Endodermal cell (in vitro differentiated cells): ENCODE data around the gene GRID1. TPM values are rescaled to one million over a fixed set of nuclear protein-coding genes. Genes with fewer than 3 reads are reported as not detected.

Experiments used
- DNase-seq: peaks from one replicate; pipeline ENCODE4 v3.0.0-alpha.2; 2017
- H3K27ac ChIP-seq: 2 replicates; pipeline ENCODE4 v1.5.1; 2013; ENCODE audit warnings: mild to moderate bottlenecking, low read depth, low read length, moderate library complexity
- H3K27me3 ChIP-seq: 2 replicates; pipeline ENCODE4 v1.6.1; 2013; ENCODE audit warnings: mild to moderate bottlenecking, low read length, moderate library complexity; ENCODE audit not compliant: insufficient read depth, control insufficient read depth, poor library complexity, severe bottlenecking
- H3K36me3 ChIP-seq: 2 replicates; pipeline ENCODE4 v1.7.0; 2013; ENCODE audit warnings: mild to moderate bottlenecking, low read length, moderate library complexity; ENCODE audit not compliant: control insufficient read depth, insufficient read depth
- H3K4me1 ChIP-seq: one replicate; pipeline ENCODE4 v1.7.0; 2013; ENCODE audit warnings: low read length; ENCODE audit not compliant: control insufficient read depth, insufficient read depth
- H3K4me3 ChIP-seq: 2 replicates; pipeline ENCODE4 v1.5.1; 2013; ENCODE audit warnings: mild to moderate bottlenecking, low read length, moderate library complexity
- H3K9ac ChIP-seq: 2 replicates; pipeline ENCODE4 v1.6.1; 2013; ENCODE audit warnings: mild to moderate bottlenecking, low read length, moderate library complexity; ENCODE audit not compliant: poor library complexity, severe bottlenecking; ENCODE audit errors: extremely low read depth
- H3K9me3 ChIP-seq: 2 replicates; pipeline ENCODE4 v1.6.1; 2013; ENCODE audit warnings: mild to moderate bottlenecking, low read length, moderate library complexity; ENCODE audit not compliant: control insufficient read depth
- H3K27ac Mint-ChIP-seq: 2 replicates; pipeline ENCODE4 v1.8.0; 2020; ENCODE audit warnings: mixed read lengths
- H3K27me3 Mint-ChIP-seq: 2 replicates; pipeline ENCODE4 v1.8.0; 2021; ENCODE audit warnings: mild to moderate bottlenecking, mixed read lengths; ENCODE audit not compliant: insufficient read depth
- H3K36me3 Mint-ChIP-seq: 2 replicates; pipeline ENCODE4 v1.8.0; 2020; ENCODE audit warnings: low read depth, mixed read lengths
- H3K4me1 Mint-ChIP-seq: 2 replicates; pipeline ENCODE4 v1.8.0; 2020; ENCODE audit warnings: mixed read lengths
- H3K4me3 Mint-ChIP-seq: 2 replicates; pipeline ENCODE4 v1.8.0; 2020; ENCODE audit warnings: mild to moderate bottlenecking, moderate library complexity, mixed read lengths
- H3K9me3 Mint-ChIP-seq: 2 replicates; pipeline ENCODE4 v1.8.0; 2020; ENCODE audit warnings: mild to moderate bottlenecking, mixed read lengths
- CTCF ChIP-seq: fragments of 200-600 bp; sonication (generic); conservative IDR thresholded peaks from 2 replicates; pipeline ENCODE4 v1.5.0; 2021; ENCODE audit warnings: antibody characterized with exemption, mild to moderate bottlenecking
- WGBS, 2 experiments: methylation state at CpG; one replicate each; pipeline versions ENCODE4 v1.1.5 to v1.1.7; 2013; ENCODE audit warnings: missing lambda C conversion rate in 2 of 2, mixed read lengths in 1 of 2; ENCODE audit not compliant: insufficient coverage in 1 of 2, insufficient read length in 1 of 2; 5-methylcytosine and 5-hydroxymethylcytosine counted together
- total RNA-seq, 2 donors: library from RNA; stranded (reverse); fragmentation: NEBNext Ultra II Directional in 1 of 2; extraction: Animal tissue kit (Norgen Biotek cat#: 25700) in 1 of 2; gene quantifications; 2 replicates in 1 of 2; 3 replicates in 1 of 2; pipeline ENCODE4 v1.2.1, GENCODE V29; 2021

The GRID1 gene
- total RNA-seq, 2 donors from 2014 or later = 0.13 to 0.53 TPM

- Histone ChIP-seq H3K36me3 (no peaks in the 10 kb centered on the region), H3K27me3 (no peaks in the 10 kb centered on the region), H3K27ac (no peak overlapping the region), H3K4me1 (no peaks in the 10 kb centered on the region), H3K9me3 (no peaks in the 10 kb centered on the region), H3K4me3 (no peak overlapping the region), H3K9ac (no peak overlapping the region)
- 98% methylated on average over 8 to 9 of the region's 9 CpGs for WGBS, 2 experiments
- Mint-ChIP-seq H3K4me1 (no peaks in the 10 kb centered on the region), H3K4me3 (no peak overlapping the region), H3K9me3 (no peaks in the 10 kb centered on the region), H3K27ac (no peak overlapping the region), H3K27me3 (no peaks in the 10 kb centered on the region), H3K36me3 (no peaks in the 10 kb centered on the region)
- TF ChIP-seq CTCF = no peak
- no peak for DNase-seq
These were observed 200.9 kb downstream of the GRID1 start for GRCh38 chr10:86165666-86166065.

DNA sequence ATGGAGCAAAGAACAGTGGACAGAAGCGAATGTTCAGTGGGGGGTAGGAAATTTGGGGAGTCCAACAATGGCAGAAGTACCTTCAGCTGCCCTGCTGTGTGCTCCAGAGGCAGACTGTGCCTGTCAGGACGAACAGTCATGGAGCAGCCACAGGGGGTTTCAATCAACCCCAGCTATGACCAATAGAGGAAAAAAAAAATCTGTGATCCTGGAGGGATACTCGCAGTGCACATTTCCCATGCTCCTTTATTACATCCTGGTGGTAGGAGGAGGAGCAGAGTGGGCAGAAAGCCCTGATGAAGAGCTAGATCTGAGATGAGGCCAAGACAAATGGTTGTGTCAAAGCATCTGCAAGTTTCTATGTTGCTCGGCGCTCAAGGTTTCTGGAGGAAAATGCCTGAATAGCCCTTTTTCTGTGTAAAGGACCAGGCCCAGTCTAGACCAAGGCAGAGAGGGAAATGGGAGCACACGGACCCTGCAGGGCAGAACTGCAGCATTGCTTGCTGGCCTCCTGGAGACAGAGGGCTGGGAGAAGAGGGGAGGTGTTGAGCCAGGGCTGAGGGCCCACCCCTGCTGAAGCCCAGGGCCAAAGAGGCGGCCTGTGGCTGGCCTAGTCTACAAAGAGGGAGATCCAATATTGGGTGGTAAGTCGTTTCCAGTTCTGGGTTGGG, 201.5 kb downstream of the GRID1 start:
- Mint-ChIP-seq H3K4me3 (no peak overlapping the region), H3K27ac (no peak overlapping the region), H3K36me3 (no peaks in the 10 kb centered on the region), H3K27me3 (no peaks in the 10 kb centered on the region), H3K4me1 (no peaks in the 10 kb centered on the region), H3K9me3 (no peaks in the 10 kb centered on the region)
- Histone ChIP-seq H3K4me1 (peaks cover 2% of the 10 kb centered on the region), H3K4me3 (no peak overlapping the region), H3K9me3 (no peaks in the 10 kb centered on the region), H3K36me3 (no peaks in the 10 kb centered on the region), H3K27ac (no peak overlapping the region), H3K9ac (no peak overlapping the region), H3K27me3 (no peaks in the 10 kb centered on the region)
- no peak for TF ChIP-seq CTCF
- no peak for DNase-seq
- 89 to 95% methylated on average over 6 to 8 of the region's 8 CpGs for WGBS, 2 experiments

- no peak overlapping the region for H3K4me3 ChIP-seq
- Mint-ChIP-seq H3K27me3 (no peaks in the 10 kb centered on the region), H3K27ac (no peak overlapping the region), H3K9me3 (no peaks in the 10 kb centered on the region), H3K4me1 (no peaks in the 10 kb centered on the region), H3K4me3 (no peak overlapping the region), H3K36me3 (no peaks in the 10 kb centered on the region)
- peaks cover 2% of the 10 kb centered on the region for H3K4me1 ChIP-seq
- H3K9ac ChIP-seq = no peak overlapping the region
- no peaks in the 10 kb centered on the region for H3K9me3 ChIP-seq
- no peak overlapping the region for H3K27ac ChIP-seq
- H3K27me3 ChIP-seq = no peaks in the 10 kb centered on the region
- 92 to 95% methylated on average over 2 to 6 of the region's 6 CpGs for WGBS, 2 experiments
- no peaks in the 10 kb centered on the region for H3K36me3 ChIP-seq
- TF ChIP-seq CTCF = no peak
- DNase-seq = no peak
These were observed 202.3 kb downstream of the GRID1 start for GRCh38 chr10:86164174-86164774.
